Nephron (organoid): ENCODE results near the gene KANSL1.

ENCODE experiments used
- H3K27ac Mint-ChIP-seq, 3 experiments: 2 replicates each; pipeline ENCODE4 v1.8.0; 2020; ENCODE audit warnings: mixed read lengths in 3 of 3, mild to moderate bottlenecking in 2 of 3, moderate library complexity in 1 of 3
- H3K27me3 Mint-ChIP-seq: 2 replicates; pipeline ENCODE4 v1.8.0; 2021; ENCODE audit warnings: low read depth, mild to moderate bottlenecking, moderate library complexity, mixed read lengths
- H3K36me3 Mint-ChIP-seq: 2 replicates; pipeline ENCODE4 v1.8.0; 2020; ENCODE audit warnings: low read depth, mixed read lengths
- H3K4me1 Mint-ChIP-seq: 2 replicates; pipeline ENCODE4 v1.8.0; 2020; ENCODE audit warnings: mixed read lengths
- H3K4me3 Mint-ChIP-seq, 3 experiments: 2 replicates each; pipeline ENCODE4 v1.8.0; 2020; ENCODE audit warnings: mild to moderate bottlenecking in 3 of 3, mixed read lengths in 3 of 3, moderate library complexity in 2 of 3
- H3K9me3 Mint-ChIP-seq: 2 replicates; pipeline ENCODE4 v1.8.0; 2020; ENCODE audit warnings: mixed read lengths
- CTCF ChIP-seq, 3 experiments: fragments of 200-600 bp; sonication (generic); IDR thresholded peaks; one replicate each; pipeline ENCODE4 v1.5.0; 2021; ENCODE audit warnings: antibody characterized with exemption in 3 of 3; ENCODE audit not compliant: unreplicated experiment in 3 of 3

Gene KANSL1

DNA sequence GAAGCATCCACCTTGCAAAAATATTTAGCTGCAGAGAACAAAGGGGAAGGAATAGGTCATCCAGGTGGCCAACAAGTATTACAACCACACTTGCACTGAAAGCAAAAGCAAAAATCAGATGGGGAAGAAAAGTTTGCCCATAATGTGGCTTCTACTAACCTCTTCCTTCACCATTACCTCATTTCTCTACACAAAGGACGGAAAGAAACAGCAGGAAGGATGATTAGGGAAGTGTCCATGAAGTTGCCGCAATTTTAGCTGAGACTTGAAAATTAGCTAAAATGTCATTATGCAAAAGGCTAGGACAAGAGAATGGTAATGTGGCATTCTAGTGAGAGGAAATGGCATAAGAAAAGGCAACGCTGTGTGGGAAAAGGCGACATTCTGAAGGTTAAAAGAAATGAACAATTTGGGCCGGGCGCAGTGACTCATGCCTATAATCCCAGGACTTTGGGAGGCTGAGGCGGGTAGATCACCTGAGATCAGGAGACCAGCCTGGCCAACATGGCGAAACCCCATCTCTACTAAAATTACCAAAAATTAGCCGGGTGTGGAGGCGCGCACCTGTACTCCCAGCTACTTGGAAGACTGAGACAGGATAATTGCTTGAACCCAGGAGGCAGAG, 13.7 kb downstream of the KANSL1 start:
- no peak for TF ChIP-seq CTCF (IDR thresholded peaks at IDR 0.05; ENCODE audit: unreplicated experiment in 3 of 3)

GRCh38 chr17:46178550-46179214, 14.5 kb downstream of the KANSL1 start:
- Mint-ChIP-seq H3K9me3 (no peaks in the 10 kb centered on the region), H3K4me3 (no peak overlapping the region), H3K27ac (peak overlapping the region in 1 of 3 experiments; percentile 4), H3K4me1 (peaks cover 50% of the 10 kb centered on the region), H3K27me3 (no peaks in the 10 kb centered on the region), H3K36me3 (peaks cover 7% of the 10 kb centered on the region)
- no peak for TF ChIP-seq CTCF (IDR thresholded peaks at IDR 0.05; ENCODE audit: unreplicated experiment in 3 of 3)

More for the DNA sequence above, 13.7 kb downstream of the KANSL1 start:
- peaks cover 7% of the 10 kb centered on the region for H3K36me3 Mint-ChIP-seq
- H3K9me3 Mint-ChIP-seq = no peaks in the 10 kb centered on the region
- H3K27me3 Mint-ChIP-seq = no peaks in the 10 kb centered on the region
- H3K4me3 Mint-ChIP-seq = no peak overlapping the region
- H3K27ac Mint-ChIP-seq = peak overlapping the region in 2 of 3 experiments; percentile 2 to 4
- H3K4me1 Mint-ChIP-seq = peaks cover 55% of the 10 kb centered on the region

- no peak for TF ChIP-seq CTCF (IDR thresholded peaks at IDR 0.05; ENCODE audit: unreplicated experiment in 3 of 3)
- Mint-ChIP-seq H3K4me1 (peaks cover 52% of the 10 kb centered on the region), H3K4me3 (no peak overlapping the region), H3K27ac (peak overlapping the region in 1 of 3 experiments; percentile 11), H3K27me3 (no peaks in the 10 kb centered on the region), H3K36me3 (peaks cover 16% of the 10 kb centered on the region), H3K9me3 (no peaks in the 10 kb centered on the region)
Measured at GRCh38 chr17:46176975-46177374, 16.3 kb downstream of the KANSL1 start.

DNA sequence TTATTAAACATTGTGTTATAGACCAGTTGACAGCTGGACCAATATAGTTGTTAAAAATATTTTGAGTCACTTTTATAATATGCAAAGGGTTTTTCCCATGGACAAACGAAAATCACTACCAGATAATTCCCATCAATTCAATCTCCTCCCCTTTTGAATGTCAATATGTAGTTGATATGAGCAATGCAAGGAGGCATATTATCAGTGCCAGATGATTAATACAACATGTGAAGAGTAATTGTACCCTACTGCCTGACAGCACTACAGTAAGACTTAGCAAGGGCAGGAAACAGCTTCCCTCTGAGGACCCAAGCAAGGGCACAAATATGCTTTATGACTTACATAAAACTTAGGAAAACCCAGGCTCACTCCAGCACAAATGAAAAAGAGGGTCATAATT, 17.3 kb downstream of the KANSL1 start:
- no peaks in the 10 kb centered on the region for H3K9me3 Mint-ChIP-seq
- H3K27ac Mint-ChIP-seq = peak overlapping the region; percentile 15 to 61 (median 42)
- peaks cover 56% of the 10 kb centered on the region for H3K4me1 Mint-ChIP-seq
- H3K4me3 Mint-ChIP-seq = no peak overlapping the region
- H3K36me3 Mint-ChIP-seq = peaks cover 27% of the 10 kb centered on the region
- no peaks in the 10 kb centered on the region for H3K27me3 Mint-ChIP-seq
- TF ChIP-seq CTCF (IDR thresholded peaks at IDR 0.05; ENCODE audit: unreplicated experiment in 3 of 3) = no peak

DNA sequence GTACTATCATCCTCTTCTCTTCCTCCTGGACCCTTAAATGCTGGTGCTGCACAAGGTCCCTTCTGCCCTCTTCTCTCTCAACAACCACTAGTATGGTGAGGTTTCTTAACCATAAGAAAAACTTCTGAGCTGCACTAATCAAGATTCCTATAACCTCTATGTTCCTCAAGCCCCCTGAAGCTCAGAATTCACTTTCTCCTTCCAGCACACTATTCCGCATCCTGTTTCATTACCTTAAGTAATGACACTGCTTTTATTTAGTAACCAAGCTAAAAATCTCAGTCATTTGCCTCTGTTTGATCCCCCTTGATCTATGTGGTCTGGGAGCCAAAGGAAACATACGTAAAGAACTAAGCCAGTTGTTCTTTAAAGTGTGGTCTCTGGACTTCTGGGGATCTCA, 20.1 kb downstream of the KANSL1 start:
- H3K36me3 Mint-ChIP-seq = peaks cover 46% of the 10 kb centered on the region
- no peak for TF ChIP-seq CTCF (IDR thresholded peaks at IDR 0.05; ENCODE audit: unreplicated experiment in 3 of 3)
- H3K27me3 Mint-ChIP-seq = no peaks in the 10 kb centered on the region
- H3K9me3 Mint-ChIP-seq = no peaks in the 10 kb centered on the region
- H3K4me1 Mint-ChIP-seq = peaks cover 57% of the 10 kb centered on the region
- H3K4me3 Mint-ChIP-seq = no peak overlapping the region
- H3K27ac Mint-ChIP-seq = peak overlapping the region in 1 of 3 experiments; percentile 0

GRCh38 chr17:46171939-46172338, 21.3 kb downstream of the KANSL1 start:
- H3K27me3 Mint-ChIP-seq = no peaks in the 10 kb centered on the region
- H3K36me3 Mint-ChIP-seq = peaks cover 57% of the 10 kb centered on the region
- no peak for TF ChIP-seq CTCF (IDR thresholded peaks at IDR 0.05; ENCODE audit: unreplicated experiment in 3 of 3)
- H3K4me3 Mint-ChIP-seq = no peak overlapping the region
- no peaks in the 10 kb centered on the region for H3K9me3 Mint-ChIP-seq
- H3K4me1 Mint-ChIP-seq = peaks cover 61% of the 10 kb centered on the region
- H3K27ac Mint-ChIP-seq = peak overlapping the region in 1 of 3 experiments; percentile 14
